ENCODE data around the gene IDUA. TPM values are rescaled to one million over a fixed set of nuclear protein-coding genes. Genes with fewer than 3 reads are reported as not detected.
"Not testable (repeated sequence)": the region's sequence is repeated elsewhere in the genome, so short reads cannot be mapped to it uniquely, and the experiment has no call there.

Gene IDUA
- total and polyA plus RNA-seq, 2 donors (not counting 1 experiment from before 2014, with no cell fraction given), result 57.0 to 67.4 TPM

GRCh38 chr4:1052231-1052671 is 65.4 kb downstream of the IDUA start:
- Histone ChIP-seq H3K27ac (ENCODE audit: low read length in 2 of 2) (no peak overlapping the region), H3K4me3 (ENCODE audit: control extremely low read depth in 1 of 5, extremely low read depth in 1 of 5, insufficient read depth in 1 of 5, low read depth in 2 of 5, low read length in 4 of 5) (no peak overlapping the region), H3K4me1 (ENCODE audit: control insufficient read depth in 2 of 2, insufficient read depth in 2 of 2, low read length in 2 of 2) (peaks cover 11 to 20% of the 10 kb centered on the region in 2 donors), H3K9me3 (ENCODE audit: control extremely low read depth in 1 of 3, control insufficient read depth in 2 of 3, insufficient read depth in 1 of 3, low read length in 2 of 3) (peaks cover 0 to 28% (median 0%) of the 10 kb centered on the region in 3 donors), H2AFZ (ENCODE audit: insufficient read depth, low read depth, low read length, poor library complexity, severe bottlenecking) (no peak overlapping the region), H3K36me3 (replicated peaks in 1 of 2; ENCODE audit: control extremely low read depth in 1 of 2, control insufficient read depth in 1 of 2, extremely low read depth in 1 of 2, insufficient read depth in 2 of 2, low read length in 1 of 2) (no peaks in the 10 kb centered on the region), H4K20me1 (ENCODE audit: control insufficient read depth, insufficient read depth, low read length, poor library complexity, severe bottlenecking) (no peaks in the 10 kb centered on the region), H3K27me3 (replicated peaks in 1 of 4; ENCODE audit: control extremely low read depth in 1 of 4, control insufficient read depth in 3 of 4, insufficient read depth in 4 of 4, low read length in 3 of 4) (peaks cover 0 to 10% (median 1%) of the 10 kb centered on the region in 4 experiments), H3K4me2 (replicated peaks; ENCODE audit: low read depth, low read length, poor library complexity, severe bottlenecking) (no peak overlapping the region), H3K9ac (ENCODE audit: low read length) (no peak overlapping the region), H3K79me2 (ENCODE audit: control insufficient read depth, insufficient read depth, low read length) (no peaks in the 10 kb centered on the region)
- Mint-ChIP-seq H3K27ac (no peak overlapping the region), H3K9me3 (ENCODE audit: insufficient read depth) (no peaks in the 10 kb centered on the region), H3K27me3 (peaks cover 8% of the 10 kb centered on the region), H3K4me3 (no peak overlapping the region), H3K4me1 (peaks cover 12% of the 10 kb centered on the region)
- no peak for DNase-seq
- 78% methylated on average over 15 of the region's 15 CpGs for WGBS (ENCODE audit: insufficient coverage)
- TF ChIP-seq EZH2 (IDR thresholded peaks at IDR 0.05; ENCODE audit: borderline replicate concordance, insufficient read depth, low read depth, low read length, poor library complexity, severe bottlenecking) (no peak), CTCF (IDR thresholded peaks at IDR 0.05) (no peak)
- POLR2A ChIA-PET, result interaction anchor here (0.5 kb wide), 1 partner anchor 207 kb away, joined by 3 read pairs; no protein-coding TSS in a partner anchor
- CTCF ChIA-PET, result interaction anchor here (1.1 kb wide), 1 partner anchor 21 kb away, joined by 3 read pairs; no protein-coding TSS in a partner anchor
- intact Hi-C loops (cut with micrococcal nuclease), result no loop called here
- ATAC-seq (ENCODE audit: low read depth), result no peak

GRCh38 chr4:1053080-1053661 is 66.3 kb downstream of the IDUA start:
- Mint-ChIP-seq H3K4me1 (peaks cover 12% of the 10 kb centered on the region), H3K4me3 (peak overlapping the region; percentile 41), H3K9me3 (ENCODE audit: insufficient read depth) (no peaks in the 10 kb centered on the region), H3K27me3 (peaks cover 6% of the 10 kb centered on the region), H3K27ac (peak overlapping the region; percentile 41)
- peaks cover 11 to 20% of the 10 kb centered on the region in 2 donors for H3K4me1 ChIP-seq (ENCODE audit: control insufficient read depth in 2 of 2, insufficient read depth in 2 of 2, low read length in 2 of 2)
- 89% methylated on average over 23 of the region's 24 CpGs for WGBS (ENCODE audit: insufficient coverage)
- H3K36me3 ChIP-seq (replicated peaks in 1 of 2; ENCODE audit: control extremely low read depth in 1 of 2, control insufficient read depth in 1 of 2, extremely low read depth in 1 of 2, insufficient read depth in 2 of 2, low read length in 1 of 2), result no peaks in the 10 kb centered on the region
- H3K9me3 ChIP-seq (ENCODE audit: control extremely low read depth in 1 of 3, control insufficient read depth in 2 of 3, insufficient read depth in 1 of 3, low read length in 2 of 3), result peaks cover 0 to 25% (median 0%) of the 10 kb centered on the region in 3 donors
- no peak overlapping the region for H2AFZ ChIP-seq (ENCODE audit: insufficient read depth, low read depth, low read length, poor library complexity, severe bottlenecking)
- H3K27me3 ChIP-seq (replicated peaks in 1 of 4; ENCODE audit: control extremely low read depth in 1 of 4, control insufficient read depth in 3 of 4, insufficient read depth in 4 of 4, low read length in 3 of 4), result peaks cover 0 to 6% (median 1%) of the 10 kb centered on the region in 4 experiments
- no peak for TF ChIP-seq EZH2 (IDR thresholded peaks at IDR 0.05; ENCODE audit: borderline replicate concordance, insufficient read depth, low read depth, low read length, poor library complexity, severe bottlenecking)
- TF ChIP-seq CTCF (IDR thresholded peaks at IDR 0.05), result no peak
- no peaks in the 10 kb centered on the region for H4K20me1 ChIP-seq (ENCODE audit: control insufficient read depth, insufficient read depth, low read length, poor library complexity, severe bottlenecking)
- ATAC-seq (ENCODE audit: low read depth), result no peak
- DNase-seq, result peak; percentile 17
- no peak overlapping the region for H3K4me3 ChIP-seq (ENCODE audit: control extremely low read depth in 1 of 5, extremely low read depth in 1 of 5, insufficient read depth in 1 of 5, low read depth in 2 of 5, low read length in 4 of 5)
- intact Hi-C loops (cut with micrococcal nuclease), result no loop called here
- ChIA-PET CTCF (no interaction called here), POLR2A (no interaction called here)
- no peaks in the 10 kb centered on the region for H3K79me2 ChIP-seq (ENCODE audit: control insufficient read depth, insufficient read depth, low read length)
- no peak overlapping the region for H3K4me2 ChIP-seq (replicated peaks; ENCODE audit: low read depth, low read length, poor library complexity, severe bottlenecking)
- no peak overlapping the region for H3K9ac ChIP-seq (ENCODE audit: low read length)
- H3K27ac ChIP-seq (ENCODE audit: low read length in 2 of 2), result no peak overlapping the region

GRCh38 chr4:1053891-1054290 is 67.0 kb downstream of the IDUA start:
- H3K9me3 Mint-ChIP-seq (ENCODE audit: insufficient read depth); H3K4me2 ChIP-seq (replicated peaks; ENCODE audit: low read depth, low read length, poor library complexity, severe bottlenecking); H3K9ac ChIP-seq (ENCODE audit: low read length); H3K79me2 ChIP-seq (ENCODE audit: control insufficient read depth, insufficient read depth, low read length); H3K27me3 ChIP-seq (replicated peaks in 1 of 4; ENCODE audit: control extremely low read depth in 1 of 4, control insufficient read depth in 3 of 4, insufficient read depth in 4 of 4, low read length in 3 of 4); H4K20me1 ChIP-seq (ENCODE audit: control insufficient read depth, insufficient read depth, low read length, poor library complexity, severe bottlenecking); H3K27ac Mint-ChIP-seq; DNase-seq; H3K27ac ChIP-seq (ENCODE audit: low read length in 2 of 2); H3K4me3 ChIP-seq (ENCODE audit: control extremely low read depth in 1 of 5, extremely low read depth in 1 of 5, insufficient read depth in 1 of 5, low read depth in 2 of 5, low read length in 4 of 5); H3K27me3 Mint-ChIP-seq; CTCF ChIA-PET; POLR2A ChIA-PET; H3K36me3 ChIP-seq (replicated peaks in 1 of 2; ENCODE audit: control extremely low read depth in 1 of 2, control insufficient read depth in 1 of 2, extremely low read depth in 1 of 2, insufficient read depth in 2 of 2, low read length in 1 of 2); intact Hi-C loops (cut with micrococcal nuclease); ATAC-seq (ENCODE audit: low read depth); H3K4me3 Mint-ChIP-seq; H2AFZ ChIP-seq (ENCODE audit: insufficient read depth, low read depth, low read length, poor library complexity, severe bottlenecking): not testable (repeated sequence)
- 97% methylated on average over 5 of the region's 7 CpGs for WGBS (ENCODE audit: insufficient coverage)
- peaks cover 10% of the 10 kb centered on the region for H3K4me1 Mint-ChIP-seq
- H3K9me3 ChIP-seq (ENCODE audit: control extremely low read depth in 1 of 3, control insufficient read depth in 2 of 3, insufficient read depth in 1 of 3, low read length in 2 of 3), result peaks cover 0 to 23% (median 0%) of the 10 kb centered on the region in 3 donors
- peaks cover 11 to 20% of the 10 kb centered on the region in 2 donors for H3K4me1 ChIP-seq (ENCODE audit: control insufficient read depth in 2 of 2, insufficient read depth in 2 of 2, low read length in 2 of 2)

All from B cell (primary cell).